ENCODE results near the gene MYOM1. TPM values are rescaled to one million over a fixed set of nuclear protein-coding genes. Genes with fewer than 3 reads are reported as not detected.
"Not testable (repeated sequence)": the region's sequence is repeated elsewhere in the genome, so short reads cannot be mapped to it uniquely, and the experiment has no call there.

Gene MYOM1
- total RNA-seq, 1 donor from 2014 or later = 1.6 TPM

DNA sequence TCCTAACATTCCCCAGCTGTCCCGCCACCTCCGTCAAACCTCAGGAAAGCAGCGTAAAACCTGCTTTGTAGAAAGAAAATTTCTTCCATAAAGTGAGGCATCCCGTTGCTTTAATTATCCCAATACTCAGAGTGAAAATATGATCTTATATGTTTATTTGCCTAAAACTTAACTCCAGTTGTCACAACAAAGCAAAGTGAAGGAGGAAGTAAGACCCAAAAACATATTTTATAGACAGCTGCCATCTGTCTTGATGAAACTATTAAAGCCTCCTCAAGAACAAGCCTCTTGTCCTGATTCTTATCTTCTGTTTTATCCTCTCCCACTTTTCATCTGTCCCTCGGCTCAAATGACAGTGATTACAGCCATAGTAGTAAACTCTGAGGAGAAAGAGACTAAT is 177.9 kb downstream of the MYOM1 start:
- intact Hi-C loops (cut with micrococcal nuclease) = no loop called here

DNA sequence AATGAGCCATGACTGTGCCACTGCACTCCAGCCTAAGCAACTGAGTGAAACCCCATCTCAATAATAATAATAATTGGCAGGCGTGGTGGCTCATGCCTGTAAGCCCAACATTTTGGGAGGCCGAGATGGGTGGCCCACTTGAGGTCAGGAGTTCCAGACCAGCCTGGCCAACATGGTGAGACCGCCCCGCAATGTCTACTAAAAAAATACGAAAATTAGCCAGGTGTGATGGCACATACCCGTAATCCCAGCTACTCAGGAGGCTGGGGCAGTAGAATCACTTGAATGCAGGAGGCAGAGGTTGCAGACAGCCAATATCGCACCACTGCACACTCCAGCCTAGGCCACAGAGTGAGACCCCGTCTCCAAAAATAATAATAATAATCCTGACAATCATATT is 178.9 kb downstream of the MYOM1 start:
- intact Hi-C loops (cut with micrococcal nuclease) = no loop called here

DNA sequence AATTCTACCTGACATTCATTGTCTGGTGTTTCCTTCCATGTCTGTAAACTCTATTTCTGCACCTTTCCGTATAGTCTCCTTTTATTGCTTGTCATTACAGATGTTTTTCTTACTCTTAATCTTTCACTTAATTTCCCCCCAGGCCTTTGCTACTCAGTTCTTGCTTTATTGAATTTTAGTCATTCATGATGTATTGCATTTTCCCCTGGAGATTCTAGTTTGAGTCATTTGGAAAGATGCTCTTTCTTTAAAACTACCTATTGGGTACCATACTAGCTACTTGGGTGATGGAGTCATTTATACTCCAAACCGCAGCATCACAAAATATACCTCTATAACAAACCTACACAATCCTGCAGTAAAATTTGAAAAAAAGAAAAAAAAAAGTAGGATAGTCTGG is 179.6 kb downstream of the MYOM1 start:
- intact Hi-C loops (cut with micrococcal nuclease) = no loop called here

DNA sequence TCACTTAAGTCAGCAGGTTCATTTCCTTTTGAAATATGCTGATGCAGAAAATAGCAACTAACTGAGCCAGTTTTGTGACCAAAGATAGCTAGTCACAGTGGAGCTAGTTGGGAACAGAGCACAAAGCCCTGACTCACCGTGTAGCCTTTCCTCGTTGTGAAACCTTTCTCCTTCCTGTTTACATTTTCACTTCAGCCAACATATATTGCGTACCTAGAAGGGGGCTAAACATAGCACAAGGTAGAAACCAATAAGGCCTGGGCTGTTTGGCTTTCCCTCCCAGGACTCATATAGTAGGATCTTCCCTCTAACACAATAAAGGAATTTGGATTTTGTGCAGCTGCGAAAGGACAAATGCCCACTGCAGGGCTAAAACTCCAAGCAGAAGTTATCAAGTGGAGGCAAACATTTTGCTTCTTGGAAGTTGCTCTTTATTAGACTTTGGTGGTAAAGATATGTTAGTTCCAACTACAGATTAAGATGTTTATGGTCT is 182.3 kb downstream of the MYOM1 start:
- intact Hi-C loops (cut with micrococcal nuclease) = loop anchor here (1.0 kb wide), 3 partner anchors 22 to 92 kb away; partner anchors contain the start of gene LPIN2

DNA sequence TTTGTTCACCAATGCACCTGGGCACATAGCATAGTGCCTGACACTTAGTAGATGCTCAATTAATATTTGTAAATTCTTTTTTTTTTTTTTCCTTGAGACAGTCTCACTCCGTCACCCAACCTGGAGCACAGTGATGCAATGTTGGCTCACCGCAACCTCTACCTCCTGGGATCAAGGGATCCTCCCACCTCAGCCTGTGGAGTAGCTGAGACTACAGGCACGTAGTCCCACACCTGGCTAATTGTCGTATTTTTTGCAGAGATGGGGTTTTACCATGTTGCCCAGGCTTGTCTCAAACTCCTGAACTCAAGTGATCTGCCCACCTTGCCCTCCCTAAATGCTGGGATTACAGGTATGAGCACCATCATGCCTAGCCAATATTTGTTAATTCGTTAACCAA is 183.7 kb downstream of the MYOM1 start:
- intact Hi-C loops (cut with micrococcal nuclease) = no loop called here

DNA sequence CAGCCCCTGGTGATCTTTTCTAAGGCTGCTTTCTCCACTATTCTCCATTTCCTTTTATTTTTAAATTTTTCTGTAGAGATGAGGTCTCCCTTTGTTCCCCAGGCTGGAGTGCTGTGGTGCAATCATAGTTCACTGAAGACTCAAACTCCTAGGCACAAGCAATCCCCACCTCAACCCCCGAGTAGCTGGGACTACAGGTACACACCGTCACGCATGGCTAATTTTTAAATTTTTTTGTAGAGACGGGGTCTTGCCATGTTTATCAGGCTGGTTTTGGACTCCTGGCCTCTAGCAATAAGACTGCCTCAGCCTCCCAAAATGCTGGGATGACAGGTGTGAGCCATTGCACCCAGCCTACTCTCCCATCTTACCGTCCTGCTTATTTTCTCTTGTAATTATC is 184.1 kb downstream of the MYOM1 start:
- intact Hi-C loops (cut with micrococcal nuclease) = no loop called here

DNA sequence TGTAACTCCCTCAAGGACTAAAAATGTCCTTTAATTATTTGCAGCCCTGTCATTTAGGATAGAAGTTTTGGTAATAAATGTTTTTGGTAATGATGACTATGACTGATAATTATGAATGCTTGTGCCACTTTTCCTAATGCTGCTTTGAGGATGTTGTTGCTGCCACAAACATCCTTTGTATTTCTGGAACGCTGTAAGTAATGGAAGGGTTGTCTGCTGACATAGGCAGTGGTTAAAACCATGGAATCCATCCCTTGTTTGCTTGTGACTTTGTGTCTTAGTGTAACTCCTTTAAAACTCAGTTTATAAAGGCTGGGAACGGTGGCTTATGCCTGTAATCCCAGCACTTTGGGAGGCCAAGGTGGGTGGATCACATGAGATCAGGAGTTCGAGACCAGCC is 187.0 kb downstream of the MYOM1 start:
- intact Hi-C loops (cut with micrococcal nuclease) = no loop called here

DNA sequence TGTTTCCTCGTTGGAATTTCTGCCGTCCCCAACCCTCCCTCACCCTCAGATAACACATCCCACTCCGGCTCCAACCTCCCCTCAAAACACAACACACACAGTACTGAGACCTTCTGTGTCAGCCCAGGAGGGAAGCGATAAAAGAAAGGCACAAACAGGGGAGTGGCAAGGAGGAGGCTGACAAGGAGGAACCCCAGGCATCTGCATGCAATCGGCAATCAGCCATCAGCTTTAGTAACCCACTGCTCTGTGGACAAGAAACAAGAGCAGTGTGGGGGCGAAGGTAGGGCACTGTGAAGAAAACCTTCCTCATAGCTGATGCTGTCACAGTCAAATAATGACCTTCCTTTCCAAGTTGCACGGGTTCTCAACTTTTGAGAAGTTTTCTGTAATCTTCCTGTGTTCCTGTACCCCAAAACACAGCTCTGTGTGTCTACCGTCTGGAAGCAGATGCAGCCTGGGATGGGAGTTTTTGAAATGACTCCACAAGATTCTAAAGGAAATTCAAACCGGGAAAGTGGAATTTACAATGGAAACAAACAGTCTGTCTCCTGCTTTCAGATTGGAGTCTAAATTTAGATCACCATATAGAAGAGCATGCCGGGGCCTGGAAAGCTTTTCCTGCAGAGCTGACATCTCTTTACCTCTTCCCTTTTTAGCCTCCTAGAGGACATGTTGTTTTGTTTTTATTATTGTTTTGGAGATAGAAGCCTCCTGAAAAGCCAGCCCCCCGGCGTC is 190.4 kb downstream of the MYOM1 start:
- intact Hi-C loops (cut with micrococcal nuclease) = no loop called here

DNA sequence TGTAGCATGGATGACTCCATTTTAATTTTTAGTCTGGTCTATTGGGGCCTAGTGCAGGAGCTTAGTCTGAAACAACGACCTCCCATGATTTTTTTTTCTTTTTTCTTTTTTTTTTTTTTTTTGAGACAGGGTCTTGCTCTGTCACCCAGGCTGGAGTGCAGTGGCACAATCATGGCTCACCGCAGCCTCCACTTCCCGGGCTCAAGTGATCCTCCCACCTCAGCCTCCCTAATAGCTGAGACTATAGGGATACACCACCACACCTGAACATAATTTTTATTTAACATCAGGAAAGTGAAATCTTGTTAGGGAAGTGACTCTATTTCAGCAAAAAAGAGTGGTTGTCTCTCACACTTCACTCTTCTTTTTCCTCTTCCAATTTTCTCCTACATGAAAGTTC is 191.7 kb downstream of the MYOM1 start:
- intact Hi-C loops (cut with micrococcal nuclease) = not testable (repeated sequence)

DNA sequence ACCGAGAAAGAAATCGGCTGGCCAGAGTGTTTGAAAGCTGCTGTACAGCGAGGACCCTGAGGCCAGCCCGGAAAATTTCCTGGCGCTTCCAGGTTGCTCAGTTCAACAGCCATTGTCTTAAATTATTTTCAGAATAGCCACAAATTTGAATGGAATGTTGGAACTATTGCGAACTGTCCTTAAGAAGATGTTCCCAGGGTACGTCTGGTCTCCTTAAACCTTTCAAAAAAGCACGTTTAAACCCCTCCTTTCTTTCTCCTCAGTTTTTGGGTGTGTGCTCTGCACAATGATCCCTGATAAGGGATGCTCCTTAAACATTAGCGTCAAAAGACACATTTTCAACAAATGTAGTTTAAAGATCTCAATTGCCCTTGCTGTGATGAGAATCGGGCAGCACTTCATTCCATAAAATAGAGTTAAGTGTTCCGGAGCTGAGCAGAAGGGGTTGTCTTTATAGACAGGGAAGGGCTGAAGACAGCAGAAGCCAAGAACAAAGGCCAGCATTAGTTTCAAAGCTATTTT is 192.3 kb downstream of the MYOM1 start:
- intact Hi-C loops (cut with micrococcal nuclease) = no loop called here

DNA sequence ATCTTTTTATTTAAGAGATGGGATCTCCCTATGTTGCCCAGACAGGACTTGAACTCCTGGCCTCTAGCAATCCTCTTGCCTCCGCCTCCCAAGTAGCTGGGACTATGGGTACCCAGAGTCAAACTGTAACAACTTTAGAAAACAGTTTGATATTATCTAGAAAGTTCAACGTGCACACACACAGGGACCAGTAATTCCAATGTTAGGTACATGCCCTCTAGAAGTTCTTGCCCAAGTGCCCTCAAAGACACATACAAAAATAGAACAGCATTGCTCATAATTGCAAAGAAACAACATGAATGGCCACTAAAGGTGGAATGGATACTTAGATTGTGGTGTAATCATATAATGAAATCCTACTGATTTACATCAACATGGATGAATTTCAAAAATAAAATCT is 194.2 kb downstream of the MYOM1 start:
- intact Hi-C loops (cut with micrococcal nuclease) = no loop called here

DNA sequence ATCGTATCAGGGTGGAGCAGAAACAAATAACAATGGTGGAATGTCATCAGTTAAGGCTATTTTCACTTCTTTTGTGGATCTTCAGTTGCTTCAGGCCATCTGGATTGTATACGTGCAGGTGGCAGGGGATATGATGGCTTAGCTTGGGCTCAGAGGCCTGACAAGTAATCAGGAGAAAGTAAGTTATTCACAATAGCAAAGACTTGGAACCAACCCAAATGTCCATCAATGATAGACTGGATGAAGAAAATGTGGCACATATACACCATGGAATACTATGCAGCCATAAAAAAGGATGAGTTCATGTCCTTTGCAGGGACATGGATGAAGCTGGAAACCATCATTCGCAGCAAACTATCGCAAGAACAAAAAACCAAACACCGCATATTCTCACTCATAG is 196.2 kb downstream of the MYOM1 start:
- intact Hi-C loops (cut with micrococcal nuclease) = not testable (repeated sequence)

Other genes with a start within 250 kb of the MYOM1 start
- gene LPIN2, start 206.8 kb downstream of the MYOM1 start, total RNA-seq = 92.8 and 95.3 TPM in 2 replicates
- 692 and 694 TPM in 2 replicates for gene MYL12A, start 27.8 kb upstream of the MYOM1 start, total RNA-seq
- 305 and 314 TPM in 2 replicates for gene MYL12B, start 42.2 kb upstream of the MYOM1 start, total RNA-seq
- 11.6 and 14.1 TPM in 2 replicates for gene TGIF1, start 230.2 kb upstream of the MYOM1 start, total RNA-seq

Measured in T-helper 1 cell treated with Interleukin-12 subunit alpha and Interleukin-12 subunit beta and Interleukin-4 antibody, amounts not matched to agents 30 ng/mL and 1 ng/mL, for 36 hours (primary cell).